Naive thymus-derived CD4-positive, alpha-beta T cell (primary cell): Measurements from ENCODE around the gene AMOTL2. TPM values are rescaled to one million over a fixed set of nuclear protein-coding genes. Genes with fewer than 3 reads are reported as not detected.

Experiments
- ATAC-seq: fragments of 150-1000 bp; cut with Tn5 transposase; 2 replicates; pipeline ENCODE4 v1.10.0; 2021; ENCODE audit warnings: mild to moderate bottlenecking, moderate library complexity
- CTCF ChIA-PET: fragments of 350-600 bp; sonication (Branson Sonifier 250); formaldehyde crosslinking; loops from one replicate; lab custom pipeline; 2021; ENCODE audit warnings: antibody characterized with exemption; lab: Charles Lee
- POLR2A ChIA-PET: fragments of 350-600 bp; sonication (Branson Sonifier 250); formaldehyde crosslinking; loops from one replicate; lab custom pipeline; 2021; ENCODE audit warnings: antibody characterized with exemption, inconsistent platforms; lab: Charles Lee
- DNase-seq, 9 donors: peaks; one replicate each; pipeline versions ENCODE4 v3.0.0 to v3.0.0-alpha.2; 2020 to 2022; ENCODE audit warnings: mixed read lengths in 1 of 9
- H3K27ac ChIP-seq: one replicate; pipeline ENCODE4 v1.7.0; 2013; ENCODE audit warnings: mild to moderate bottlenecking, low read depth, low read length, moderate library complexity
- H3K27me3 ChIP-seq, 2 donors: one replicate each; pipeline ENCODE4 v1.7.0; 2013; ENCODE audit warnings: low read length in 2 of 2, mild to moderate bottlenecking in 2 of 2, moderate library complexity in 2 of 2; ENCODE audit not compliant: control insufficient read depth in 2 of 2, insufficient read depth in 2 of 2
- H3K36me3 ChIP-seq, 3 experiments: 1 replicate in 2 of 3; 2 replicates in 1 of 3; pipeline ENCODE4 v1.7.0; 2013; ENCODE audit warnings: low read length in 3 of 3, mild to moderate bottlenecking in 3 of 3, moderate library complexity in 1 of 3; ENCODE audit not compliant: insufficient read depth in 3 of 3, control insufficient read depth in 2 of 3
- H3K4me1 ChIP-seq, 2 donors: one replicate each; pipeline ENCODE4 v1.7.0; 2013; ENCODE audit warnings: low read length in 2 of 2, mild to moderate bottlenecking in 2 of 2, moderate library complexity in 1 of 2; ENCODE audit not compliant: control insufficient read depth in 2 of 2, insufficient read depth in 2 of 2
- H3K4me3 ChIP-seq: 2 replicates; pipeline ENCODE4 v1.7.0; 2013; ENCODE audit warnings: mild to moderate bottlenecking, low read length
- H3K9me3 ChIP-seq, 3 experiments: 1 replicate in 2 of 3; 2 replicates in 1 of 3; pipeline ENCODE4 v1.7.0; 2013; ENCODE audit warnings: low read length in 3 of 3; ENCODE audit not compliant: control insufficient read depth in 2 of 3
- H3K27ac Mint-ChIP-seq, 9 donors: one replicate each; pipeline ENCODE4 v1.8.0; 2020 to 2022; ENCODE audit warnings: mixed read lengths in 9 of 9, mild to moderate bottlenecking in 8 of 9, moderate library complexity in 5 of 9, inconsistent platforms in 2 of 9
- H3K27me3 Mint-ChIP-seq, 5 donors: one replicate each; pipeline ENCODE4 v1.8.0; 2021 to 2022; ENCODE audit warnings: mixed read lengths in 5 of 5, mild to moderate bottlenecking in 1 of 5
- H3K36me3 Mint-ChIP-seq, 5 donors: one replicate each; pipeline ENCODE4 v1.8.0; 2020 to 2022; ENCODE audit warnings: mixed read lengths in 5 of 5, mild to moderate bottlenecking in 3 of 5, inconsistent platforms in 1 of 5
- H3K4me1 Mint-ChIP-seq, 7 donors: one replicate each; pipeline ENCODE4 v1.8.0; 2020 to 2022; ENCODE audit warnings: mixed read lengths in 7 of 7, mild to moderate bottlenecking in 3 of 7, inconsistent platforms in 1 of 7
- H3K4me3 Mint-ChIP-seq, 10 donors: one replicate each; pipeline ENCODE4 v1.8.0; 2020 to 2022; ENCODE audit warnings: mild to moderate bottlenecking in 10 of 10, mixed read lengths in 10 of 10, moderate library complexity in 6 of 10, inconsistent platforms in 2 of 10
- H3K9me3 Mint-ChIP-seq, 11 donors: one replicate each; pipeline ENCODE4 v1.8.0; 2020 to 2022; ENCODE audit warnings: mixed read lengths in 11 of 11, mild to moderate bottlenecking in 4 of 11, inconsistent platforms in 1 of 11, moderate library complexity in 1 of 11
- intact Hi-C, 2 donors: fragments of 100-400 bp; cut with micrococcal nuclease; formaldehyde crosslinking; loops; one replicate each; pipeline ENCODE4 v1.15.1; 2023
- polyA plus RNA-seq, 2 donors: library from polyadenylated mRNA; unstranded; fragments of 300-500 nt; fragmentation: Illumina TruSeq; gene quantifications; one replicate each; pipeline ENCODE4 v1.2.3, GENCODE V29; 2021
- total RNA-seq, 6 experiments: library from RNA in 5 of 6; stranded (reverse) in 5 of 6; gene quantifications; 1 replicate in 5 of 6; 2 replicates in 1 of 6; pipeline ENCODE4 v1.2.3 and lab custom pipeline; 2021 to 2026

AMOTL2 gene
- total and polyA plus RNA-seq, 7 experiments from 2014 or later: 0.10 TPM; not detected in 6

DNA sequence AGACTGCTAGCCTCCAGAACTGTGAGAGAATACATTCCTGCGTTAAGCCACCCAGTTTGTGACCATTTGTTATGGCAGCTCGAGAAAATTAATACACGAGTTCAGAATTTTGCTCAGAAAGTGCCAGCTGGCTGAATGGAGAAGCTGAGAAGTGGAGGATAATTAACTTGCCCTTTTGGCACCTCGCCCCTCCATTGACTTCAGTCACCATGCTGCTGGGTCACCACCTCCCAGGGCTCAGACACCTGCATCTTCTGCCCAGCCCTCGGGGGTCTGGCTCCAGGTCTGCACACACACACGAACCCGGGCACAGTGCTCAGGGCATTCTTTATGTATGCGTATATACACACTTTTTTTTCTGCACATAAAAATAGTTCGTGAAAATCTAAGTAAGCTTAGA, 32.0 kb downstream of the AMOTL2 start:
- H3K36me3 Mint-ChIP-seq: peaks cover 0 to 6% (median 0%) of the 10 kb centered on the region in 5 donors
- ChIA-PET POLR2A (no interaction called here), CTCF (no interaction called here)
- H3K27ac ChIP-seq: no peak overlapping the region
- H3K27me3 Mint-ChIP-seq: peaks cover 0 to 12% (median 5%) of the 10 kb centered on the region in 5 donors
- no peaks in the 10 kb centered on the region for H3K4me1 ChIP-seq
- intact Hi-C loops: no loop called here
- H3K27me3 ChIP-seq: no peaks in the 10 kb centered on the region
- H3K4me3 ChIP-seq: no peak overlapping the region
- ATAC-seq (no peak), DNase-seq (no peak)
- no peaks in the 10 kb centered on the region for H3K9me3 ChIP-seq
- no peak overlapping the region for H3K4me3 Mint-ChIP-seq
- H3K4me1 Mint-ChIP-seq: peaks cover 0 to 3% (median 0%) of the 10 kb centered on the region in 7 donors
- peaks cover 0 to 12% (median 9%) of the 10 kb centered on the region in 11 donors for H3K9me3 Mint-ChIP-seq
- H3K36me3 ChIP-seq: no peaks in the 10 kb centered on the region
- no peak overlapping the region for H3K27ac Mint-ChIP-seq

- H3K4me3 ChIP-seq: no peak overlapping the region
- ChIA-PET CTCF (no interaction called here), POLR2A (no interaction called here)
- H3K9me3 Mint-ChIP-seq: peaks cover 0 to 4% (median 2%) of the 10 kb centered on the region in 11 donors
- peaks cover 0 to 5% (median 0%) of the 10 kb centered on the region in 5 donors for H3K36me3 Mint-ChIP-seq
- DNase-seq (no peak), ATAC-seq (no peak)
- H3K27ac Mint-ChIP-seq: peak overlapping the region in 1 of 9 donors; percentile 40
- no peak overlapping the region for H3K4me3 Mint-ChIP-seq
- no peaks in the 10 kb centered on the region for H3K27me3 ChIP-seq
- H3K27me3 Mint-ChIP-seq: peaks cover 0 to 9% (median 5%) of the 10 kb centered on the region in 5 donors
- intact Hi-C loops: no loop called here
- H3K4me1 ChIP-seq: no peaks in the 10 kb centered on the region
- no peaks in the 10 kb centered on the region for H3K9me3 ChIP-seq
- H3K36me3 ChIP-seq: no peaks in the 10 kb centered on the region
- peaks cover 0 to 3% (median 0%) of the 10 kb centered on the region in 7 donors for H3K4me1 Mint-ChIP-seq
- H3K27ac ChIP-seq: no peak overlapping the region
These were observed 32.9 kb downstream of the AMOTL2 start for GRCh38 chr3:134341389-134341788.

- Histone ChIP-seq H3K27me3 (no peaks in the 10 kb centered on the region), H3K9me3 (no peaks in the 10 kb centered on the region), H3K4me3 (no peak overlapping the region), H3K27ac (no peak overlapping the region), H3K4me1 (no peaks in the 10 kb centered on the region), H3K36me3 (no peaks in the 10 kb centered on the region)
- CTCF ChIA-PET: no interaction called here
- Mint-ChIP-seq H3K9me3 (peaks cover 0 to 3% (median 0%) of the 10 kb centered on the region in 11 donors), H3K4me1 (peaks cover 0 to 3% (median 0%) of the 10 kb centered on the region in 7 donors), H3K36me3 (peaks cover 0 to 5% (median 0%) of the 10 kb centered on the region in 5 donors), H3K4me3 (no peak overlapping the region), H3K27me3 (peaks cover 0 to 6% (median 5%) of the 10 kb centered on the region in 5 donors), H3K27ac (no peak overlapping the region)
- no peak for DNase-seq
- no peak for ATAC-seq
- POLR2A ChIA-PET: no interaction called here
- intact Hi-C loops: no loop called here
These were observed 33.3 kb downstream of the AMOTL2 start for GRCh38 chr3:134340982-134341365.

DNA sequence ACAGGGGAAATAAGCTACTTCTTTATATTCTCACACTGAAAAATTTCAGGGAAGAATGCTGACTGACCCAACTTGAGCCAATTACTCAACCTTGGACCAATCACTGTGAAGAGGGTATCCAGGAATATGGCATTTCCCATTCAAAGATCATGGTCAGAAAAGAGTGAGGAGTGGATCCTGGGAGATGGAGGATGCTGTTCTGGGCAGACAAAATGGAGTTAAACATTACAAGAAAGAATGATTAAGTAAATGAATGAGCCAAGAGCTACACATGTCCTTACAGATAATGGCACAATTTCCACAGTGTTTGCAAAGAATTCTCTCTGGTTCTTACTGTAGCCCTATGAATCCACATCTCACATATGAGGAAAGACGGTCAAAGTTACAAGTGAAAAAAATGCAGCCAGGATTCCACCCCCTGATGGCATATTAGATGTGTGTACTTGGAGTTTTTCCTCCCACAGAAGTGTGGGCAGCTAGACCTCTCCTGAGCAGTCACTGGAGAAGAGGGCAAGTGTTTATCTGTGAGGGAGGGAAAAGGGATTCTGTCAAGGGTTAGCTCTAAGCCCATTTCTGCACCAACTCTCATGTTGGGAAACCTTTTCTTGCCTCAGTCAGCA, 33.8 kb downstream of the AMOTL2 start:
- no peak overlapping the region for H3K4me3 Mint-ChIP-seq
- Histone ChIP-seq H3K27me3 (no peaks in the 10 kb centered on the region), H3K27ac (no peak overlapping the region), H3K4me1 (no peaks in the 10 kb centered on the region), H3K4me3 (no peak overlapping the region), H3K9me3 (no peaks in the 10 kb centered on the region), H3K36me3 (no peaks in the 10 kb centered on the region)
- H3K27ac Mint-ChIP-seq: peak overlapping the region in 1 of 9 donors; percentile 56
- POLR2A ChIA-PET: no interaction called here
- CTCF ChIA-PET: no interaction called here
- H3K4me1 Mint-ChIP-seq: peaks cover 0 to 3% (median 0%) of the 10 kb centered on the region in 7 donors
- peaks cover 0 to 5% (median 0%) of the 10 kb centered on the region in 5 donors for H3K36me3 Mint-ChIP-seq
- peaks cover 0 to 6% (median 5%) of the 10 kb centered on the region in 5 donors for H3K27me3 Mint-ChIP-seq
- DNase-seq: no peak
- intact Hi-C loops: no loop called here
- no peak for ATAC-seq
- peaks cover 0 to 3% (median 0%) of the 10 kb centered on the region in 11 donors for H3K9me3 Mint-ChIP-seq

DNA sequence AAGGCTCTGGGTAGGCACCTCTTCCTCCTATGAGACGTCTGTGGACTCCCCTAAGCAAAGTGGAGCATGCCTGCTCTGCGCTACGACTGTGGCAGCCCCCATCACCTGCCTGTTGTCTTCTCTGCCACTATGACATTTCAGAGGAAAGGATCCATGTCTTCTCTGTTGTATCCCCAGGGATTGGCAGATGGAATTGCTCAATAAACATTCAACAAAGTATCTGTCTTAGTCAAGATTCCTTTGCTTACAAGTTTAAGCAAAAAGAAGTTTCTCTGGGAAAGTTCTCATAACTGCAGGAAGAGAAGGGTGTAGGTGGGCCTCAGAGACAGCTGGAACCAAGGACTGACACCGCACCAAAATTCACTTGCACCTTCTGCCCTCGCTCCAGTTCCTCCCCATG, 34.3 kb downstream of the AMOTL2 start:
- CTCF ChIA-PET: no interaction called here
- Mint-ChIP-seq H3K27ac (no peak overlapping the region), H3K4me1 (peaks cover 0 to 3% (median 0%) of the 10 kb centered on the region in 7 donors), H3K9me3 (peaks cover 0 to 1% (median 0%) of the 10 kb centered on the region in 11 donors), H3K27me3 (peaks cover 0 to 5% (median 2%) of the 10 kb centered on the region in 5 donors), H3K4me3 (no peak overlapping the region), H3K36me3 (peaks cover 0 to under 1% (median 0%) of the 10 kb centered on the region in 5 donors)
- intact Hi-C loops: no loop called here
- no peaks in the 10 kb centered on the region for H3K9me3 ChIP-seq
- no peaks in the 10 kb centered on the region for H3K4me1 ChIP-seq
- POLR2A ChIA-PET: no interaction called here
- ATAC-seq (no peak), DNase-seq (no peak)
- no peaks in the 10 kb centered on the region for H3K27me3 ChIP-seq
- H3K36me3 ChIP-seq: no peaks in the 10 kb centered on the region
- no peak overlapping the region for H3K4me3 ChIP-seq
- no peak overlapping the region for H3K27ac ChIP-seq

DNA sequence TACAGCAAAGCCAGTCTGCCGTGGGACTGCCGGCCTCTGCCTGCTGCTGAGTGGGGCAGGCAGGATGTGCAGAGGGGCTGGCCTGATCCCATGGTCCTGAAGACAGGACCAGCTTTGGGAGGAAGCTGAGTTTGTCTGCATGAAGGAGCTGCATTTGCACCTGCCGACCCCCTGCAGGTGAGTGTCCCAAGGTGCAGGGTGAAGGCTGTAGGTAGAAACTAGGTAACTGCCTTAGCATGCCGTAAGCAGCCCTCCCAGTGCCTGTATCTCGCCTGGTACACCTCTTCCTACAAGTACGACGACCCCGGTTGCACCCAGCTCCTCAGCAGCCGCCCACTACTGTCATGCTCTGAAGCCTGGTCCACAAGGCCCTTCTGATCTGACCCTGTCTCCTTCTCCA, 34.9 kb downstream of the AMOTL2 start:
- no peaks in the 10 kb centered on the region for H3K27me3 ChIP-seq
- no peak overlapping the region for H3K4me3 Mint-ChIP-seq
- CTCF ChIA-PET: no interaction called here
- intact Hi-C loops: no loop called here
- ATAC-seq: no peak
- H3K27ac Mint-ChIP-seq: peak overlapping the region in 1 of 9 donors; percentile 51
- no peaks in the 10 kb centered on the region for H3K4me1 ChIP-seq
- H3K27ac ChIP-seq: no peak overlapping the region
- peaks cover 0 to 5% (median under 1%) of the 10 kb centered on the region in 5 donors for H3K27me3 Mint-ChIP-seq
- H3K4me3 ChIP-seq: no peak overlapping the region
- H3K4me1 Mint-ChIP-seq: peaks cover 0 to 3% (median 0%) of the 10 kb centered on the region in 7 donors
- H3K9me3 Mint-ChIP-seq: peaks cover 0 to 1% (median 0%) of the 10 kb centered on the region in 11 donors
- H3K36me3 ChIP-seq: no peaks in the 10 kb centered on the region
- no peaks in the 10 kb centered on the region for H3K9me3 ChIP-seq
- POLR2A ChIA-PET: no interaction called here
- no peaks in the 10 kb centered on the region for H3K36me3 Mint-ChIP-seq
- no peak for DNase-seq
